HG02970 (cell line): Measurements from ENCODE around the gene GPR157.

Source experiments
- ATAC-seq: cut with Tn5 transposase; IDR thresholded peaks from one replicate; pipeline ENCODE4 v1.9.1; 2021; ENCODE audit warnings: mild to moderate bottlenecking, moderate library complexity, moderate number of reproducible peaks; ENCODE audit not compliant: unreplicated experiment, low FRiP score

GPR157 gene

GRCh38 chr1:9093581-9093980 lies 35.3 kb downstream of the GPR157 start:
- ATAC-seq: no peak

- no peak for ATAC-seq
These were observed 35.8 kb downstream of the GPR157 start for GRCh38 chr1:9093091-9093490.

DNA sequence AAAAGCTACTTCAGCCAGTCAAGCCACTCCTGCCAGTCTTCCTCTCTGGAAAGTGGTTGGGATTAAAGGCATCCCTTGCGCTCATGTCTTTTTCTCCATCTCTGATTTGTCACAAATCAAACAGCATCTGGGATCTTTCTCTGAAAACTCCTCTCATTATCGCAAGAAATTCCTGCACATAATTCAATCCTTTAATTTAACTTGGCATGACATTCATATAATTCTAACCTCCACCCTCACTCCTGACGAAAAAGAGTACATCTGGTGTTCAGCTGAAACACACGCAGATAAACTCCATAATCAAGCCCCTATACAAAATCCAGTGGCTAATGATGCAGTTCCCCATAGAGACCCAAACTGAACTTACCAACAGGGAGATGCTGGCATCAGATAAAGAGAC lies 40.1 kb downstream of the GPR157 start:
- ATAC-seq: no peak

GRCh38 chr1:9087411-9088125 lies 41.3 kb downstream of the GPR157 start:
- ATAC-seq: no peak

DNA sequence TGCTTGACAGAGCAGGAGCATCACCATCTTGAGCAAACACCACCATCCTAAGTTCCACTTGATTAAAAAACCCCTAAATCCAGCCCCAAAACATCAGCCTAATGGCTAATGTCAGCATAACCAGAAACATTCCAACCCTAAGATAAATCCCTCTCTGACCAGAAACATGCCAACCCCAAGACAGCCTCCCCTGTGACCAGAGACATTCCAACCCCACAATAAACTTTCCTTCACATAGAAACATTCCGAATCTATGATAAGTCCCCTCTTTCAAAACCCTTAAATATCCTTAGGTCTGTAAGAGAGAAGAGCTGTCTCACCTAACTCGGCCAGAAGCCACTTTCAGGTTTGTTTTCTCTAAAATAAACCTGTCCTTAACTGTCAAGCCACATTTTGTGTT lies 42.1 kb downstream of the GPR157 start:
- ATAC-seq: no peak

GRCh38 chr1:9086045-9086444 lies 42.9 kb downstream of the GPR157 start:
- ATAC-seq: no peak

DNA sequence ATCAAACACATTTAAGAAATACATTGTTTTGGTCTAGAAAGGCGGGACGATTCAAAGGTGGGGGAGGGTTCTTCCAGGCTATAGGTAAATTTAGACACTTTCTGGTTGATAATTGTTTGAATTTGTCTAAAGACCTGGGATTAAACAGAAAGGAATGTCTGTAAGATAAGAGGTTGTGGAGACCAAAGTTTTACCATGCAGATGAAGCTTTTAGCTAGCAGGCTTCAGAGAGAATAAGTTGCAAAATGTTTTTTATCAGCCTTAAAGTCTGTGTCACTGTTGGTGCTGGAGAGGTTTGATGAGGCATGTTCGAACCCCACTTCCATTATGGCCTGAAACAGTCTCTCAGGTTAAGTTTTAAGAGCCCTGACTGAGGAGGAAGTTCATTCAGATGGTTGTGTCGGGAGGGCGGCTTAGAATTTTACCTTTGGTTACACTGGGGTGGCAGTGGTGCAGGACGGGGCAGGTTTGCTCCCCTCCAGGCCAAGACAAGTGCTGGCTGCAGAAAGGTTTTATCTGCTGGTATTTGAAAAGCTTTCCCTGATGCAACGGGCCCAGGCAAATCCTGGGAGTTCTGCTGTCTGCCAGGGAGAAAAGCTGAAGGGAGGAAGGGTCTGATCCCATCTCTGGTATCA lies 43.5 kb downstream of the GPR157 start:
- ATAC-seq: no peak

DNA sequence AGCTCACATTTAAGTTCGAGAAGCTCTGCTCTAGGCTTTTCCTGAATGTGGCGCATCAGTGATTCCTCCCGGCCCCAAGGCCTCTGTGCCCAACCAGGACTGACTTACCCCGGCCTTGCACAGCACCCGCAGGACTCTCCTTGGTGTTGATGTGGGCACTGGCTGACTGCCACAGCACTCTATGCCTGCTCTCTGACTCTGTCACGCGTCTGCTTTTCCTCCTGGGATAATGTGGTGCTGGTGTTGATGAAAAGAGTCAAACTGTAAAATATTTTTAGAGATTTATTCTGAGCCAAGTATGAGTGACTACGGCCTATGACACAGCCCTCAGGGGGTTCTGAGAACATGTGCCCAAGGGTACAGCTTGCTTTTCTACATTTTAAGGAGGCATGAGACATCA lies 44.0 kb downstream of the GPR157 start:
- ATAC-seq: no peak

DNA sequence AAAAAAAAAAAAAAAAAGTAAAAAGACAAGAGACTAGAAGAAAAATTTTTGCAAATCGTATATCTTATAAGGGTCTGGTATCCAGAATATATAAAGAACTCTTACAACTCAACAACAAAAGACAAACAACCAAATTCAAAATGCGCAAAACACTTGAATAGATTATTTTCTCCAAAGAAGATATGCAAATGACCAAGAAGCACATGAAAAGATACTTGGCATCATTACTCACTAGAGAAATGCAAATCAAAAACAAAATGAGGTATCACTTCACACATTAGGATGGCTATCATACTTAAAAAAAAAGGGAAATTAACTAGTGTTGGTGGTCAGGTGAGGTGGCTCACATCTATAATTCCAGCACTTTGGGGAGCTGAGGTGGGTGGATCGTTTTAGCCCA lies 47.4 kb downstream of the GPR157 start:
- ATAC-seq: no peak

- no peak for ATAC-seq
These were observed 48.1 kb downstream of the GPR157 start for GRCh38 chr1:9080705-9081291.

DNA sequence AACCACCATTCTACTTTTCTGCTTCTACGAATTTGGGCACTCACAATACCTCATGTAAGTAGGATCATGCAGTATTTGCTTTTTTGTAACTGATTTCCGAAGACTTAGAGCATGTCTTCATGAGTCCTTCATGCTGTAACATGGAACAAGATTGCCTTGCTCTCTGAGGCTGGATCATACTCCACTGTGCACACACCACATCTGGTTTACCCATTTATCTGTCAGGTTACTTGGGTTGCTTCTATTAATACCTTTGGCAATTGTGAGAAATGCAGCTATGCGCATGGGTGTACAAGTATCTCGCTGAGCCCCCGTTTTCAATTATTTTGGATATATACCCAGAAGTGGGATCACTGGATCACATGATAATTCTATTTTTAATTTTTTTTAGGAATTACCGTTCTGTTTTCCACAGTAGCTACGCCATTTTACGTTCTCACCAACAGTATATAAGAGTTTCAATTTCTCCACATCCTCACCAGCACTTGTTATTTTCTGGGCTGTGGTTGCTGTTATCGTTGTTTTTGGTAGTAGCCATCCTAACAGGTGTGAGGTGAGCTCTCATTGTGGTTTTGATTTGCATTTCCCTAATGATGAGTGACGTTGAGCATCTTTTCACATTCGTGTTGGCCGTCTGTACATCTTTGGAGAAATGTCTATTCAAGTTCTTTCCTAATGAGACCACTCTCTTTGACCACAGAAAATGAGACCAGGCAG lies 48.8 kb downstream of the GPR157 start:
- ATAC-seq: no peak

DNA sequence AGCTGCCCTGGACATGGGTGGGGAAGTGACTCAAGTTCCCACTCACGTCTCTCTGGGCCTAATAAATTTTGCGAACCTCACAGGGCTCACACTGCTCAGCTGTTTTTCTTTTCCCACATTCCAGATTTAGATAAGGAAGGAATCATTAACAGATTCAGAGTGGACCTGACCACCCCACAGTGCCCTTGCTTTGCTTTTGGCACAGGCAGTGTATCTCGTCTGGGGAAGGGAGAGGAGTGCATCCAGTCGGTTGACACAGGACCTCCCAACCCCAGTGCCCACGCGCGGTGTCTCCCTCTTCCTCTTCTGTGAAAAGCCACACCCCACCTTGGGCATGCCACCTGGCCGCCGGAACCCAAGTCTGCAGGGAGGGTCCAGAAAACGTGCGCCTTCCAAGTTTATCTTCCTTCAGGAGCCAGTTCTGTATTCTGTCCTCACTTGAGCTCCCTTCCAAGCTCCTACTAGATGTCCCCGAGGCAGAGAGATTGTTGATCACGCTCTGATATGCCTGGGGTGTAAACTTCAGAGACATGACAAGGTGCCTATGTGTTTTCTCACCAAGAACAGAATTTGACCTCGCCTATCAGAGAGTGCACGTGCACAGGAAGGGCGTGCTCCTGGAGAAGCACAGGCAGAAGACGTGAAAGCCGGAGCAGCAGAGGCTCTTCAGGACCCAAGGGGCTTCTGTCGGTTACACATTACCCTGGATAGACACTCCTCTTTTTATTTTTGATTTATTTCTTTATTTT lies 50.0 kb downstream of the GPR157 start:
- ATAC-seq: no peak

GRCh38 chr1:9078015-9078751 lies 50.7 kb downstream of the GPR157 start:
- ATAC-seq: no peak

- no peak for ATAC-seq
These were observed 53.9 kb downstream of the GPR157 start for GRCh38 chr1:9075022-9075421.

GRCh38 chr1:9073143-9073542 lies 55.8 kb downstream of the GPR157 start:
- ATAC-seq: no peak

GRCh38 chr1:9071554-9072235 lies 57.2 kb downstream of the GPR157 start:
- ATAC-seq: no peak

DNA sequence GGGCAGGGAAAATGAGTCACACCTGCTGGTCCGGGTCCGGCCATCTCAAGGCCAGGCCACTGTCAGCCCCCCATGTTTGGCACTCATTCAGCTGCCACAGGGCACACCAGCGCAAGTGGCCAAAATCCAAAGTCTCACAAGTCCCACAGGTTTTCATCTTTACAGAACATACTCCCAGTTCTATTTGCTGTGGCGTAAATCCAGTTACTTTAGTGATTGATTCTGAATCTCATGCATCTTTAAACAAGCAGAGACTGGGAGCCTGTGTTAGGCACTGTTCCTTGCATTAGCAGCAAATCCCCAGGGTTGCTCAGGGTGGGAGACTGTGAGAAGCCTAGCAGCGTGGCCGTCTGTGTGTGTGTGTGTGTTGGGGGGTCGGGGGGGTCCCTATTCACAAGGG lies 58.4 kb downstream of the GPR157 start:
- no peak for ATAC-seq

DNA sequence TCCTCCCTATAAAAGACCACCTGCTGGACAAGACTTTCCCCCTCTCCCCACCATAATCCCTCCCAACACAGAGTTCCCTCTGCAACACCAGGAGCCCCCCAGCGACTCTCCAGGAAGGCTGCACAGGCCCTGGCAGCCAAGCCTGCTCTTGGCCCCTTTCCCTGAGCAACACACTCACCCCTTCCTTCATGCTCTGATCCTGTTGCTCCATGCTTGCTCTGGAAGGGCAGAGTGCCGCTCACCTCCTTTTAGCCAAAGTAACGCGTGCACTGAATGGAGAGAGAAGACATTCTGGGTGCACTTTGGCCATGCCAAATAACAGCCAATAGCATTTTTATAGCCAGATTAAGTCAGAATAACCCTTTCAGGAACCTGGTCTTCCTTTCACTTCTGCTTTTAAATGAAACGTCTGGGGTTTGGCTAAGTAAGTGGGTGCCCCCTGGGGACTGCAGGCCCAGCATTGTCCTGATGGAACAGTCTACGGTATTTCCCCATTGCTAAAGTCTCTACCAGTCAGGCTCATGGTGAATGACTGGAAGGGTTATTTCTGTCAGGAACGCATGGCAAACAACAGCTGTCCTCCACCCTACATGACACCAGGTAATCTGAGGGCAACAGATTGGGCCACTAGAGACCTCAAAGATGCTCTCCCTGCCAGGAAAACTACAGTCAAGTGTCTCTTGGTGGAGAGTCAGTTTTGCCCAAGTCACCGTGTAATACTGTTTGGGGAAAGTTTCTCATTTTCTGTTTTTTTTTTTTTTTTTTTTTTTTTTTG lies 59.4 kb downstream of the GPR157 start, which contains the start of gene SLC2A5:
Gene SLC2A5, minus strand, starts transcription at position 310 of the 775 bp plus-strand sequence. Its CDS starts 99 bp downstream, at position 211.
- peak; percentile 81 for ATAC-seq

- ATAC-seq: peak; percentile 6
These were observed 59.9 kb downstream of the GPR157 start for GRCh38 chr1:9068981-9069325.
